GM21723 (cell line): ENCODE measurements around the gene FGF2.
"Not testable (repeated sequence)": the region's sequence is repeated elsewhere in the genome, so short reads cannot be mapped to it uniquely, and the experiment has no call there.

Experiments used
- ATAC-seq: cut with Tn5 transposase; IDR thresholded peaks from one replicate; pipeline ENCODE4 v1.9.1; 2021; ENCODE audit warnings: mild to moderate bottlenecking, moderate library complexity; ENCODE audit not compliant: unreplicated experiment

Gene FGF2

DNA sequence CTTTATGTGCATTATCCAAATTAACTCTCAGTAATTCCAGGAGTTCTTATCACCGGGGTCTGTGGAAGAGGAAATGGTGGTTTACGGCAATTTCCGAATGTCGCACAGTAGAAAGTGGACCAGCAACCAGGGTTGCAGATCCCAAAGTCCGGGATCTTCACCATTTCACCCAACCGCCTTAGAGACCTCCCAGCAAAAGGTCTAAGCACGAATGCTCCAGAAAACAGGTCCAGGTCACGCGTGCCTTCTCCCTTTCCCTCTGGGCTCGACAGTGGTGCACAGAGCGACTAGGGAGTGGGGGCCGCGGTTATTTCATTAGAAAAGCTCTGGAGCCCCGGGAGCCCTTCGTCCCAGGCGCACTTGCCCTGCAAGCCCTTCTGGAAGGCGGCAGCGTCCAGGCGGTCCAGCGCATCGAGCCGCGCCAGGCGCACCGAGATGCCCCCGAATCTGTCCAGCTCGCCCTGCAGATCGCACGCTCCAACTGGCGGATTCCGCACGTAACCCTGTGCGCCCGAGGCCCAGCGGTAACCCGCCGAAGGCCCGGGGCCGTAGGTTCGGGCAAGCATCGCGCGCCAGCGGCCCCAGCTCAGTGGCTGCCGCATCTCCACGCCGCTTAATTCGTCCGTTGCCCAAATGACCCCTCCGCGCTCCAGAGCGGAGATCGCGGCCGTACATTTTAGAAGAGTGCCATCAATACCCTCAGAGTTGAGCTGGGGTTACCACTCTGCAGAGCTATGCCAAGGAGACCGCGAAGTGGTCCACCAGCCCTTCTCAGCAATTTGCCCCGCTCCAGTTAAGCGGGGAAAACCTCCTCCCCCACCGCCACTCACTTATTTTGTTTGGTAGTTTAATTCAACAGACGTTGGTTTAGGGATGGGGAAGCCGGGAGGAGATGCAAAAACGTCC lies 95.6 kb downstream of the FGF2 start, which contains the start of gene NUDT6:
NUDT6 (minus strand) TSS at position 627 of the 906 bp plus-strand sequence; CDS start at position 602, 25 bp downstream.
- peak; percentile 75 for ATAC-seq

DNA sequence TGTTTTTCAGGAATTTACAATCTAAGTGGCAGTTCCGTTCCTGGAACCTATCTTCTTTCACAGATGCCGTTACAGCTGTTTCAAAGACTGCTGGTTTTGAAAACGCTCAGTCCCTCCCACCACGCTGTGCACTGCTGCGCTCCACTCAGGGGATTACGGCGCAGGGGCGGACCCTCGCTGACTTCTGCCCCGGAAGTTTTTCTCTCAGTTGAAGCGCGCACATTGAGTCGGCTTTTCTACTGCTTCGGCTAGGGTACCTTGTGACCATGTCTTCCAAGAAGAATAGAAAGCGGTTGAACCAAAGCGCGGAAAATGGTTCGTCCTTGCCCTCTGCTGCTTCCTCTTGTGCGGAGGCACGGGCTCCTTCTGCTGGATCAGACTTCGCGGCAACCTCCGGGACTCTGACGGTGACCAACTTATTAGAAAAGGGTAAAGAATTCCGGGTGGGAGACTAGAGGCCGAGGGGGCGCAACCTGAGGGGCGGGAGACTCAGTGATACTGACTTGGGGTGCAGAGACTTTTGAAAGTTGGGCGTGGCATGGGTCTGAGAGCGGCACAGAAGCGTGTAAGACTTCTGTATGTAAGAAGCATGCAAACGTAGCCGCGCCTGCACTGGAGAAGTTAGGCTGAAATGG lies 96.4 kb downstream of the FGF2 start:
- peak; percentile 96 for ATAC-seq

DNA sequence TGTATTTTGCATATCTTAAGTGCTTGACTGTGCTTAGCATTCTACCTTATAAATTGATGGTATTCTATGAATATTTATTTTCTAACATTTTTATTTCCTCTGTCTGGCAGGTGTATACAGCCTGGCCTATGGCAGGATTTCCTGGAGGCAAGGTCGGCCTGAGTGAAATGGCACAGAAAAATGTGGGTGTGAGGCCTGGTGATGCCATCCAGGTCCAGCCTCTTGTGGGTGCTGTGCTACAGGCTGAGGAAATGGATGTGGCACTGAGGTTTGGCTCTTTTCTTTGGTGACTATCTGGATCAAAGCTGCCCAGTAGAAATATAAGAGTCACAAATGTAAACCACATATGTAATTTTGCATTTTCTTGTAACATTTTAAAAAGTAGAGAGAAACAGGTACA lies 102.3 kb downstream of the FGF2 start:
- no peak for ATAC-seq

DNA sequence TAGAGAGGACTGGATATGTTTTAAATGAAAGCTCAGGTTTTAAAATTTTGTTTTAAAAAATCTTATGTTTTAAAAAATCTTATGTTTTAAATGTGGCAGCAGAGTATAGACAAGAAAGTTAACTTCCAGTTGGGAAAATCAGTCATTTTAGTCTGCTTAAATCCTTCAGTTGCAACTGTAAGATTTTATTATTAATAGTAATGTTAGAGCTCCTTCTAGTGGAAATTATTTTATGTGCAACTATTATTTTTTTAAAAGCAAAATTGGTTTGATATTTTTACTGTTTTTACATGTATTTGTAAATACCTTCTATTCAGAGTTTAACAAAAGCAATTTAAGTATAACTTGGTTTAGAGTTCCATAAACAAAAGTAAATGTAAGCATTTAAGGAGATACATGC lies 104.2 kb downstream of the FGF2 start:
- ATAC-seq, result no peak

DNA sequence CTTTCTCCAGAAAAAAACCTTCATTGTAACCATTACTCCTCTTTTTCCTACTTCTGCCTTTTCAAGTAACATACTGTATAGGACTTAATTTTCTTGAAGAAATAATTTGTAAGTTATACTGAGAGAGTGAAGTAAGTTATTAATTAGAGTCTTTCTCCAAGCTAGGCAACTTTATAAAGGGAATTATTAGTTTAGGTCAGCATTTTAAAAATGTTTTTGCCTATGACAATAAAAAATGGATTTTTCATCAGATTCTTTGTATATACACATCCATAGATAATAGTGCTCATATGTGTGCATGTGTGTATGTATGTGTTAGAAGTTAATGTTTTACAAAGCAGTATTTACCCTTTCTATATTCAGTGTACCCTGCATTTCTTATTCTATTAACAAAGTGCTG lies 106.1 kb downstream of the FGF2 start:
- no peak for ATAC-seq

DNA sequence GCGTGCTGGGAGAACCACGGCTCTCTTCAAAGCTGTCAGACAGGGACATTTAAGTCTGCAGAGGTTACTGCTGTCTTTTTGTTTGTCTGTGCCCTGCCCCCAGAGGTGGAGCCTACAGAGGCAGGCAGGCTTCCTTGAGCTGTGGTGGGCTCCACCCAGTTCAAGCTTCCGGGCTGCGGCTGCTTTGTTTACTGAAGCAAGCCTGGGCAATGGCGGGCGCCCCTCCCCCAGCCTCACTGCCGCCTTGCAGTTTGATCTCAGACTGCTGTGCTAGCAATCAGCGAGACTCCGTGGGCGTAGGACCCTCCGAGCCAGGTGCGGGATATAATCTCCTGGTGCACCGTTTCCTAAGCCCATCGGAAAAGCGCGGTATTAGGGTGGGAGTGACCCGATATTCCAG lies 118.5 kb downstream of the FGF2 start:
- not testable (repeated sequence) for ATAC-seq

DNA sequence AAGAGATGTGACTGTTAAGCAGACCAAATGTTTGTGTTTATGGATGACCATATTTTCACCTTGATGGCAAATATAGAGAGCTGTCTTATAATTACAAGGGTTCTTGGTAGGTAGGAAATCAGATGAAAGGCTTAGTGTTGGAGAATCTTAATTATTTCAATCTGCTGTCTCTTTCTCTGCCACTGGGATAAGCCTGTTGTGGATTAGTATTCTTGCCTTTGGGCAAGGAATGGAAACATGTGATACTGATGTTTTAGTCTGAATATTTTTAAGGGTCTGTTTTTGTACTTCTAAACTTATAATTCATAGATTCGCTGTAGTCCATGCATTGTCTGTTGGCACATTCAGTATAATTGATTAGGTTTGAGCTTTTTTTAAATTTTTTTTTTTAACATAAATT lies 119.5 kb downstream of the FGF2 start:
- no peak for ATAC-seq
